ENCODE results near the gene RRP1B.

DNA sequence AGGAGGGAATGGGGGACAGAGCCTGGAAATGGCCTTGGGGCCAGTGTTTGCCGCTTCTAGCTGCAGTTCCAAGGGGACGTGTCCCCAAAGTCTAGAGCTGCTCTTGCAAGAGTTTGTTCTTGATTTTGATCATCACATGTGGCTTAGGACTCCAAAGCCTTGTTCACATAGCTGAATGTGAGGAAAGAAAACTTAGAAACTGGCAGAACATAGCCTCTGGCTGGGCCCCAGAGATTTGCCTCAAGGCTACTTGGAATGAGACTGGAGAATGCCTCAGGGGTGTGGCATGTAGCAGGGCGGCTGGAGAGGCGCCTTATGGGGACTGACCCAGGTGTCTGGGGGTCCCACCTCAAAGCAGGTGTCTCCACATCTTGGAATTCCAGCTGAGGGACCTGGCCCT lies 61.8 kb downstream of the RRP1B start:
- TF ChIP-seq ZFP3 (CRISPR knock-in tag; IDR thresholded peaks at IDR 0.05) (no peak), ZNF8 (CRISPR knock-in tag; IDR thresholded peaks at IDR 0.05) (no peak), POU6F1 (CRISPR knock-in tag; IDR thresholded peaks at IDR 0.05; ENCODE audit: borderline replicate concordance, low read depth) (no peak), ZNF70 (CRISPR knock-in tag; IDR thresholded peaks at IDR 0.05) (no peak), OSR1 (CRISPR knock-in tag; IDR thresholded peaks at IDR 0.05) (no peak), SNAI2 (CRISPR knock-in tag; IDR thresholded peaks at IDR 0.05) (no peak), ZFP30 (CRISPR knock-in tag; IDR thresholded peaks at IDR 0.05) (no peak), ZNF565 (CRISPR knock-in tag; conservative IDR thresholded peaks at IDR 0.05; ENCODE audit: low read depth) (no peak), GLIS3 (CRISPR knock-in tag; IDR thresholded peaks at IDR 0.05) (no peak), ESRRG (CRISPR knock-in tag; IDR thresholded peaks at IDR 0.05) (no peak)
- TF ChIP-seq, protein P1, sequence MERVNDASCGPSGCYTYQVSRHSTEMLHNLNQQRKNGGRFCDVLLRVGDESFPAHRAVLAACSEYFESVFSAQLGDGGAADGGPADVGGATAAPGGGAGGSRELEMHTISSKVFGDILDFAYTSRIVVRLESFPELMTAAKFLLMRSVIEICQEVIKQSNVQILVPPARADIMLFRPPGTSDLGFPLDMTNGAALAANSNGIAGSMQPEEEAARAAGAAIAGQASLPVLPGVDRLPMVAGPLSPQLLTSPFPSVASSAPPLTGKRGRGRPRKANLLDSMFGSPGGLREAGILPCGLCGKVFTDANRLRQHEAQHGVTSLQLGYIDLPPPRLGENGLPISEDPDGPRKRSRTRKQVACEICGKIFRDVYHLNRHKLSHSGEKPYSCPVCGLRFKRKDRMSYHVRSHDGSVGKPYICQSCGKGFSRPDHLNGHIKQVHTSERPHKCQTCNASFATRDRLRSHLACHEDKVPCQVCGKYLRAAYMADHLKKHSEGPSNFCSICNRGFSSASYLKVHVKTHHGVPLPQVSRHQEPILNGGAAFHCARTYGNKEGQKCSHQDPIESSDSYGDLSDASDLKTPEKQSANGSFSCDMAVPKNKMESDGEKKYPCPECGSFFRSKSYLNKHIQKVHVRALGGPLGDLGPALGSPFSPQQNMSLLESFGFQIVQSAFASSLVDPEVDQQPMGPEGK (CRISPR knock-in tag; IDR thresholded peaks at IDR 0.05; ENCODE audit: borderline replicate concordance) = no peak

All from SK-N-SH treated with all-trans-retinoic acid at 6 μM for 48 hours (cell line).